Sciatic nerve (tissue), 2 donors: ENCODE measurements around the gene MTHFD1L. TPM values are rescaled to one million over a fixed set of nuclear protein-coding genes. Genes with fewer than 3 reads are reported as not detected.

Experiments used
- ATAC-seq: fragments of 200-7000 bp; cut with Tn5 transposase; one replicate; pipeline ENCODE4 v1.9.1; 2020; ENCODE audit warnings: mild to moderate bottlenecking, moderate library complexity
- DNase-seq: peaks from one replicate; pipeline ENCODE4 v3.0.0-alpha.2; 2020; ENCODE audit warnings: low spot score
- intact Hi-C: fragments of 100-400 bp; cut with DNase I; formaldehyde crosslinking; loops from one replicate; pipeline ENCODE4 v1.14.2; 2022
- total RNA-seq: library from RNA; stranded (reverse); fragmentation: NEBNext Ultra II Directional; extraction: Animal tissue kit (Norgen Biotek cat#: 25700); gene quantifications from one replicate; pipeline ENCODE4 v1.2.1, GENCODE V29; 2021
- donor health status: DM: no; HTN: no; CAD: no.
- donor health status: DM: no; HTN: no; CAD: no.

The MTHFD1L gene
- total RNA-seq, 1 donor from 2014 or later, result 30.4 TPM

DNA sequence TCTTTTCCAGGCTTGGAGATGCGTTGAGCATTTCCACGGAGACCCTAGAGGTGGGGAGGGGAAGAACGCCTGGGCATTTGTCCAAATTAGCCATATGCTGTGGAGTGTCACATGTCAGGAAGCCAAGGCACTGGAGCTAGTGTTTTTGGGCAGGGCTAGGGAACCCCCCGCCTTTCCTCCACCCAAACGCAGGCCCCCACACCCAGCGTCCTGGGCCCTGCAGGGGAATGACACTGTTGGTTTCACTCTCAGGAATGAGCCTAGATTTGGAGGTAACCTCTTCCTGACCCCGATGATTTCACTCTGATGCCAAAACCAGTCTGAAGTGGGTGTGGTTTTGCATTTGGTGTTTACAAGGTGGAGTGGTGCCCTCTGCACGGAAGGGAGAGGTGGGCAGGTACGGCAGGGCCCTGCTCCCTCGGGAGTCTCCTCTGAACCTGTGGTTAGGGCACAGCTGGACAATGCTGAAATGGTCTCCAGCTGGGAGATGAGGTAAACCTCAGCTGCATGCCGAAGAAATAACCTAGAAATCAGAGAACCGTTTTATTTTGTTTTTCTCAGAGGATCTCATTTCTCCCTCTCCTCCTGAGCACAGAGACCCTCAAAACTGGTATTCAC lies 29.5 kb downstream of the MTHFD1L start:
- DNase-seq (no peak), ATAC-seq (peak; percentile 69)
- intact Hi-C loops, result loop anchor here (5.0 kb wide), 1 partner anchor 427 kb away; no protein-coding TSS in a partner anchor

DNA sequence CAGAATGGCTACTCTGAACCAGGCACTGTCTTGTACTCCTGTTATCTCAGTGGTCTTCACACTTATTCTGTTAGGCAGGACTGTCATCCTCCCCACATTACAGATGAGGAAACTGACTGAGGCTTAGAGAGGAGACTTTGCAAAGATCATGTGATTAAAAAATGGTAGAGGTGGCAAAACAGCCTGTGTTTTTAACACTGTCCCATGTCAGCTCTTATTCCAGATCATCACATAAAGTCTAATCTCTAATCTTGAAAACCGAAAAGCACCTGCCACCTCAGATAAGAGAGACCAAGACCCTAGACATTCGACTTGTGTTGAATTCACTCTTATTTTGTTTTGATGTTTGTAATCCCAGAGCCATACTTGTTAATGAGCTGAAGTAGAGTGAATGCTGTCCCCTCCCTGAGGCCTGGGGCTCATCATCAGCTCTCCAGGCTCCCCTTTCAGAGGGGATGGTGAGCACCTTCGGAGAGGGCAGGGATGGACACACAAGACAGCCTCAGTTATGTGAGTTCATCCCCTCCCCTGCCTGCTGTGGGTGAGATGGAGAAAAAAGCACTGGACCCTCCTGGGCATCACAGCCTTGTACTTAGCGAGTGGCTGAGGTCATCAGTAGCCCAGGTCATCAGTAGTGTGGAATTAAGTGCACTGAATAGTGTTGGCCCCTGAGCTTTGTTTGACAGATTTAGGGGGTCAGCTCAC lies 30.6 kb downstream of the MTHFD1L start:
- intact Hi-C loops, result no loop called here
- no peak for DNase-seq
- no peak for ATAC-seq

DNA sequence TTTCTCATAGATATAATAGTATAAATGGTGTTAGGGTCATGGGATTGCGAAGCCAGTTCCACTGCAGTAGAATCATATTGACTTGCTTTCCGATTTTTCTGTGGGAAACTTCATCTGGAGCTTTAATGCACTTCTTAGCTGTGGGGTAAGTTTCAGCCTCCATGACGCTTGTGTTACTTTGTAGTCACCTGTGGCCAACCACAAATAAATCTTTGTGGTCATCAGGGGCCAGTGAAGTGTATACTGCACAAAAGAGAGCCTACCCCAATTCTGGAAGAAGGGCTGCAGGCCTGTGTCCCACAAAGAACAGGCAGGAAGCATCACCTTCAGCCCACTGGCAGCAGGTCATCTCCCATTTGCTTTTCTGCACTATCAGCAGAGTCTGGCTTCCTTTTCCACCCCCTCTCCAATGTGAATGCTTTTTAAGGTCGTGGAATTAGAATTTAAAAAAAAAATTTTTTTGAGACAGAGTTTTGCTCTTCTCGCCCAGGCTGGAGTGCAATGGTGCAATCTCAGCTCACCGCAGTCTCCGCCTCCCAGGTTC lies 32.0 kb downstream of the MTHFD1L start:
- intact Hi-C loops, result no loop called here
- no peak for ATAC-seq
- no peak for DNase-seq

DNA sequence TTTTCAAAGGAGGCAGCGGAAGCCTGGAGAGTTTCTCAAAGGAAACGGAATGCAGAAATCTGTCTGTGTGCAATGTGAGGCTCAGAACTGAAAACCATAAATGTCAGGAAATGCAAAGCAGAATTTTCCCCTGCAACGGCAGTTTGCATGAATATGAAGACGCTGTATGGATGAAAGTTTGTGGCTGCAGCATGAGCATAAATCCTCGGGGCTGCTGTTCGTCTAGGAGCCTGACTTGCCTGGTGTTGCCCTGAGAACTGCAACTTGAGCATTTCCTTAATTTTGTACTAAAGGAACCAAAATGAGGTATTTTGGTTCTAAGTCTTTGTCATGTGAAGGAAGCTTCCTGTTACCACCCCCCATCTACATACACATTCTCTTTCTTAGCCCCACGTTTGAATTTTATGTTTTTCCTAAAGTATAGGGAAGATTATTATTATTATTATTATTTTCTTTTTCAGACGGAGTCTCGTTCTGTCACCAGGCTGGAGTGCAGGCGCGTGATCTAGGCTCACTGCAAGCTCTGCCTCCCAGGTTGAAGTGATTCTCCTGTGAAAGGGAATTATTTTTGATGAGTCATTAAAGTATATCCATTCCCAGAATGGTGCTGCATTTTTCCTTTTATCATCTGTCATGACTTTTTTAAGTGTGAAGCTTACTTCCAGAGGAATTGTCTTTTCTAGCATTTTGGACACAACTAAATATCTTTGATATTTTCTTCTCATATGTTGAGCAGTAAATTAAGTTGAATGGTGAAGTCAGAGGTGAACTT lies 33.1 kb downstream of the MTHFD1L start:
- no peak for DNase-seq
- intact Hi-C loops, result no loop called here

DNA sequence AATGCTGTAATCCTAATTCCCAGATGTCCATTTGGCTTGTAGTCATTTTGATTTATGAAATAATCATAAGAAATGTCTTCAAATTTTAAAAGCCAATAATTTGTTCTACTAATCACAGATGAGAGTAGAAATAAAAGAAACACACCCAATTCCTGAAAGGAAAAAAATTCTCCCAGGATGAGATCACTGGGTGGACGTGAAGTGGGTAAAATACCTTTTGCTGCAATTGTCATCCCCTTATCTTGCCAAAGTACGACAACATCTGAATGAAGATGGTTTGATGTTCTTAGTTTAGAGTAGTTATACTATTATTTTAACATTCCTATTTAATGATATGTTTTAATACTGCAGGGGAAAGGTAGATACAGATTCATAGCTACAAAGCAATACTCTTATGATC lies 33.7 kb downstream of the MTHFD1L start:
- intact Hi-C loops, result no loop called here
- DNase-seq (no peak), ATAC-seq (no peak)

More for the DNA sequence above, 33.1 kb downstream of the MTHFD1L start:
- ATAC-seq, result no peak

DNA sequence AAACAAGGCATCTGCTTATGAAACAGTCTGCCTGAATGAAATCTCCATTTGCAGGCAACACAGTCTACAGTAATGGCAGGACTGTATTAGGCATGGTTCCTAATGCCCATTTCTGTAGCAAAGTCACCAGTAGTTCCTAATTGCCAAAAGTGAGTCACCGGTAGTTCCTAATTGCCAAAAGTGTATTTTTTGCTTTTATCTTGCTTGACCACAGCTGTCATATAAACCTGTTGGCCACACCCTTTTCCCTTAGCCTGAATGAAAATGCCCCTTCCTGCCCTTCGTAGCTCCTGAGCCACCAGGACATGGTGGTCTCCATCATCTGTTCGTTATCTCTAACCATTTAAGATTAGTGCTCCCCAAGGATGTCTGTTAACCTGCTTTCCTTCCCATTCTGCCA lies 34.5 kb downstream of the MTHFD1L start:
- intact Hi-C loops, result loop anchor here (10.0 kb wide), 1 partner anchor 105 kb away; no protein-coding TSS in a partner anchor
- ATAC-seq (no peak), DNase-seq (no peak)

DNA sequence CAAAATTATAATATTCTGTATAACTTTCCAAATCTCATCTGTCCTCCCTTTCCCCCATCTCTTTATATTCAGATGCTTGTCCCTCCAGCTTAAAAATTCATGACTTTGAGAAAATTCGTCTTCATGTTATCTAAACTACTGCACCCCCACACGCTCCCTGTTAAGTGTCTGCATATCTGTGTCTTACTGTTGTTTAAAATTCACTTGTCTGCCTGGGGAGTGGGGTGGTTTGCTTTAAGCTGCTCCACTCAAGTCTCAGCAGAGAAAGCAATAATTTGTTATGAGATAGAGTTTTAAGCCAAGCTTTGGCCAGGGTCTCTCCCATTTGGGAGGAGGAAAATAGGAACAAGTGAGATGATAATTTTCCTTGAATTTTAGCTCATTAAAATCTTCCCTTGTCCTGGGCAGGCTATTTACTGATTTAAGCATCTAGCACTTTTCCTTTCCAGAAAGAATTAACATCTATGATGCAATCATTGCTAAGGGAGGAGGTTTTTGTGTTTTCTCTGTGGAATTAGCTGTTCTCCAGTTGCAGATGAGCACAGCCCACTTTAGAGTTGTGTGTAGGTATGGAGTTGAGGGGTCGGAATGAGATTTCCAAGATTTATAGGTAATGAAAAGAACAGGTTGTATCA lies 36.8 kb downstream of the MTHFD1L start:
- intact Hi-C loops, result loop anchor here (10.0 kb wide), 1 partner anchor 103 kb away; no protein-coding TSS in a partner anchor
- ATAC-seq (peak; percentile 74), DNase-seq (no peak)

DNA sequence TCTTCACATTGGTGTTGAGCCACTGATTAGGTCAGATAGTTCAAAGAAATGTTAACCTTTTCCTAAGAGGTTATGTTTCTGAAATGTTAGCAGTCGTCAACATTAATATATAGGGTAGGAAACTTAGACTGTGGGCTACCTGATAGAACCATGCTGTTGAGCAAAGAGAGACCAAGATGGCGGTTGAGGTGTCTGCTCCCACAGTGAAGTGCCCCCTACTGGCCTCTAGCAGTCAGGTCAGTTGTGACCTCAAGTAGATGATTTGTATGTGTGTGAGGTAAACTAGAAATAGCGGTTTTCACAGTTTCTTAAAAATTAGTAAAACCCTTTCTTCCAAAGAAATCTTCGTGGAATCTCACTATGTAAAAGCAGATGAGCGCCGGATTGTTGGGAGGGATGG lies 40.3 kb downstream of the MTHFD1L start:
- ATAC-seq, result no peak
- no peak for DNase-seq
- intact Hi-C loops, result loop anchor here (10.0 kb wide), 1 partner anchor 99 kb away; no protein-coding TSS in a partner anchor

DNA sequence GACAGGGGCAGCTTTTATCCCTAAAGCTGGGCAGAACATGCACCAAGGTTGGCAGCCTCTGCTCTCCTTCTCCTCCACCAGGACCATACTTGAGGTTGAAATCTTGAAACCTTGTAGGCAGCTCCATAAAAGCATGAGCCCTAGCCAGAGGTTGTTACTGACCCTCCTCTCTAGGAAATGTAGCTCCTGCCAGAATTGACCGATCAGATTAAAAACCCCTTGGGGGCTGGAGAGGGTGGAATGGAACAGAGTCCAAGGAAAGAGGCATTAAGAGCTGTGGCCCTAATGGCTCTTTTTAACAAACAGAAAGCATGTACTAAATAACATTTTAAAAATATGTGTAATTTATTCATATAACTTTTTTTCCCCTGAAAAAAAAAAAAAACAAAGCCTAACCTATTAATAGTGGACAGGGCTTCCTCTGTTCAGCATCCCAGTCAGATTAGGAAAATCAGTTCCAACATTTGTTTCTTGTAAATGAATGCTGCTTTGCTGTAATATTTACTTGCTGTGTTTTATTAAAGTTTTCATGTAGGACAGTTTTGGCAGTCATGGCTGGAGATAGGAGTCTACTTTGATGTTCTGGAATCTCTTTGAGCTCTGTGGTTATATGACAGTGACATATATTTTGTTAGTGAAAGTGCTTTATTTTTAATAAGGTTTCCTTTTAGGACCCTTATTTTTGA lies 41.3 kb downstream of the MTHFD1L start:
- DNase-seq (no peak), ATAC-seq (no peak)
- intact Hi-C loops, result loop anchor here (10.0 kb wide), 1 partner anchor 98 kb away; no protein-coding TSS in a partner anchor

DNA sequence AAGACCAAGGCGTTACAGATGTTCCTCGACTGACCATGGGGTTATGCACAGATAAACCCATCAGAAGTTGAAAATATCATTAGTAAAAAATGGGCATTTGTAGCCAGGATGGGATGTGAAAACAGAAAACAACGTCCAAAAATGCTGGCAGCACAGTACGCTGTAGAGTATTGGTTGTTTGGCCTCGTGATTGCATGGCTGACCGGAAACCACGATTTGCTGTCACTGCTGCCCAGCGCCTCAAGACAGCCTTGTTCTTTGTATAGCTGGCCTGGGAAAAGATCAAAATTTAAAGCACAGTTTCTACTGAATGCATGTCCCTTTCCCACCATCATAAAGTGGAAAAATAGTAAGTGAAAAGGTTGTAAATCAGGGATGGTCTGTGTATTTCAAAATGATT lies 41.9 kb downstream of the MTHFD1L start:
- DNase-seq (no peak), ATAC-seq (peak; percentile 52)
- intact Hi-C loops, result loop anchor here (10.0 kb wide), 1 partner anchor 97 kb away; no protein-coding TSS in a partner anchor

DNA sequence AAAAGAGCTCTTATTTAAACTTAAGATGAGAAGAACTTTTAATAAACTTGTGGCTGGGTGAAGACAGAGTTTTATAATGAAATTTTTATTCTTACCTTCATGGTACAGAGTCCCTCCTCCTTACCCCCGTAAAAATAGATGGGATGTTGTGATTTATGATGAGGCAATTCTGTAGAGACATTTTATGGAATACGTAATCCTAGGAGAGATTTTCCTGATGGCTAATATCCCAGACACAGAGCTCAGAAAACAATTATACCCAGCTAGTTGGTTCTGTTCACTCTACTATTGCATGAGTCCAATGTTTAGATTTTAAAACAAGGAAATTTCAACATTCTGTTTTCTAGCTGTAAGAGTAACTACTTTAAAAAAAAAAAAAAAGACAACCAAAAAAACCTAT lies 43.4 kb downstream of the MTHFD1L start:
- intact Hi-C loops, result loop anchor here (10.0 kb wide), 1 partner anchor 96 kb away; no protein-coding TSS in a partner anchor
- DNase-seq (no peak), ATAC-seq (no peak)

DNA sequence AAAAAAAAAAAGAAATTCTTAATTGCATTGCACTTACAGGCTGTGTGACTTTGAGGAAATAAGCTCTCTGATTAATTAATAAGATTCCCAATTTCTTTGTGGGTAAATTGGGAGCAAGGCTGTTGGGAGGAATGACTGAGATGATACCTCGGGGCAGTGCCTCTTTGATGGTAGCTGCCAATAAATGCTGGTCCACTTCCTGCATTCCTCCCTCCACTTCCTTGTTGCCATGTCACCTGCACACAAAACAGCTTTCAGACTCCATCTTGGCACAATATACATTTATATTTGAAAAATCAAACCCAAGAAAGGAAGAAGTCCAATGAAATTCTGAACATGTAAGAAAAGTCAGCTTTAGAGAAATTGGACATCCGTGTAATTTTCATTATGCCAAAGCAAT lies 45.1 kb downstream of the MTHFD1L start:
- intact Hi-C loops, result no loop called here
- ATAC-seq (no peak), DNase-seq (no peak)

DNA sequence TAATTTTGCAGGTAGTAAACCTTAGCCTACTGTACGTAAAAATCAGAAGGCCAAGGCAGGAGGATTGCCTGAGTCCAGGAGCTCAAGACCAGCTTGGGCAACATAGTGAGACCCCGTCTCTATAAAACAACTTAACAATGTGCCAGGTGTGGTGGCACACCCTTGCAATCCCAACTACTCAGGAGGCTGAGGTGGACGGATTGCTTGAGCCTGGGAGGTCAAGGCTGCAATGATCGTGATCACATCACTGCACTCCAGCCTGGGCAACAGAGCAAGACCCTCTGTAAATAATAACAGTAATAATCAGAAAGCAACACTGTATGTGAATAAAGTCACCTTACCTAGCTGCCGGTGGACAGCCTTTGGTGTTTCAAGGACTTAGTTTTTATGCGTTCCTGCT lies 48.9 kb downstream of the MTHFD1L start:
- intact Hi-C loops, result no loop called here
- ATAC-seq (no peak), DNase-seq (no peak)

DNA sequence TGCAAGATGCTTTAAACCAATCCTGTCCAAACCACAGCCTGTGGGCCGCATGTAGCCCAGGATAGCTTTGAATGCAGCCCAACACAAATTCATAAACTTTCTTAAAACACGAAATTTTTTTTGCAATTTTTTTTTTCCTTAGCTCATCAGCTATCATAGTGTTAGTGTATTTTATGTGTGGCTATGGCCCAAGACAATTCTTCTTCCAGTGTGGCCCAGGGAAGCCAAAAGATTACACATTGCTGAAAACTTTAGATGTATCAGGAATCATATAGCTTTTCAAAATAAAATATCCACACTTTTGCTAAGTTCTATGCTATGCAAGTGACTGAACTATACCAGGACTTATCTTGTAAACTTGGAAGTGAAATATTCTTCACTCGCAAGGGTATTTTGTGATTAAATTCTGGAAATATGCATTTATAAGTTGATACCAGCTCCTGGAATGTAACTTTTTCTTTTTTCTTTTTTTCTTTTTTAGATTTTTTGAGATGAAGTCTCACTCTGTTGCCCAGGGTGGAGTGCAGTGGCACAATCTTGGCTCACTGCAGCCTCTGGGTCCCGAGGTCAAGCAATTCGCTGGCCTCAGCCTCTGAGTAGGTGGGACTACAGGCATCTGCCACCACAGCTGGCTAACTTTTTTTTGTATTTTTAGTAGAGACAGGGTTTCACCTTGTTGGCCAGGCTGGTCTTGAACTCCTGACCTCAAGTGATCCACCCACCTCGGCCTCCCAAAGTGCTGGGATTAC lies 49.8 kb downstream of the MTHFD1L start:
- peak; percentile 41 for ATAC-seq
- no peak for DNase-seq
- intact Hi-C loops, result no loop called here

DNA sequence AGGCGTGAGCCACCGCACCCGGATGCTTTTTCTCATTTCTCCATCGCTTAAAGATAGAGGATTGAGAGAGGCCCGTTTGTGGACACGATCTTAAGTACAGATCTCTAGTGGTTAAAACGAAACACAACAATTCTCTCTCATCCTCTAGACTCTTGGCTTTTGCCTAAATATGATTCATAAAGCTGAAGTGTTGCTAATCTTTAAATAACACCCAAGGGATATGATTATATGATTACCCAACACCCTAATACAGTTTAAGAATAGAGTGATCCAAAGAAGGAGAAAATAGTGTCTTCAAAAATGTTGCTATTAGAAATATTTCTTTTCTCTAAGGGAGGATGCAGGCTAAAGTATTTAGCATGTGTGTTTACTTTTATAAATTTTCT lies 50.4 kb downstream of the MTHFD1L start:
- ATAC-seq, result peak; percentile 63
- no peak for DNase-seq
- intact Hi-C loops, result no loop called here

DNA sequence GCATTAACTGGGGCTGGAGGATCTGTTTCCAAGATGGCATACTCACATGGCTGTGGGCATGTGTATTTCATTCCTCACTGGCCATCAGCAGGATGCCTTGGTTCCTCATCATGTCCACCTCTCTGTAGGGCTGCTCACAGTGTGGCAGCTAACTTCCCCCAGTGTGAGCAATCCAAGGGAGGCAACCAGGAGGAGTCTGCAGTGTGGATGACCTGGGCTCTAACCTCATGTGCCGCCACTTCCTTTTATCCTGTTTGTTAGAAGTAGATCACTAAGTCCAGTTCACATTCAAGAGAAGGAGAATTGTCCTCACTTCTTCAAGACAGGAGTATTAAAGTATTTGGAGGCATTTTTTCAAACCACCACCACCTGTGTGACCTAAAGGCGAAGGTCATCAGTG lies 54.4 kb downstream of the MTHFD1L start:
- intact Hi-C loops, result no loop called here
- no peak for ATAC-seq
- DNase-seq, result no peak

DNA sequence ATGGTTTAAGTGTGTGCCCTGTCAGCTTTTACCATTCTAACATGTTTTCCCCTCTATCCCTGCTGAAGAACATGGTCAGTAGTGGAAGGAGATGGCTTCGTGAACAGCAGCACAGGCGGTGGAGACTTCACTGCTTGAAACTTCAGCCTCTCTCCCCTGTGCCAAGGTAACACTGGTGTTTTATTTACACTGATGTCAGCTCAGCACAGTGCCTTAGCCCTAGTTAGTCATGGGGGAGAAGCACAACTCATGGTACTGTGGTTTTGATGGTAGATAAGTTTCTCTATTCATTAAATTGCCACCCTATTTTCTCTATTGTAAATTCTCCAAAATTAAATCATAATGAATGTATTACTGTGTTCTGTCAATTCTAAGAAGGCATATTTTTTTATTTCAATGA lies 56.6 kb downstream of the MTHFD1L start:
- ATAC-seq (no peak), DNase-seq (no peak)
- intact Hi-C loops, result no loop called here
